ENCODE results near the gene CPA4.

Gene CPA4

DNA sequence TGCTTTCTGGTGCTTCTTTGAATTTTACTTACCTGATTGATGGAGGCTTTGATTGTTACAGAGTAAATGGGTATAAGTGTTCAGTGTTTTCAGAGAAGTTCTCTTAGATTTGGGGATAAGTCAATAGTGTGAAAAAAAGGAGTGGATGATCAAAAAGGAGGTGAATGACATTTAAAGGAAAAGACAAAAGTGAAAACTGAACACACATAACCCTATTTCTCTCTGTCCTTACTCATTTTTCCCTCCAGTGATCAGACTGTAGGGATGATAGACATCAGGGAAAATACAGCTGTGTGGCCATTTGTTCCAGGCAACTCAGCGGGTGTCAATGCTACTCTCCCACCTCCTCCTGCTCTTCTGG is 26.0 kb upstream of the CPA4 start:
- Histone ChIP-seq H3K27me3 (ENCODE audit: low read depth, low read length) (no peaks in the 10 kb centered on the region), H3K27ac (ENCODE audit: low read length) (no peak overlapping the region), H3K4me3 (ENCODE audit: low read depth in 1 of 2, low read length in 2 of 2) (no peak overlapping the region), H3K36me3 (ENCODE audit: control insufficient read depth in 1 of 2, insufficient read depth in 2 of 2, low read length in 2 of 2) (no peaks in the 10 kb centered on the region), H3K4me1 (ENCODE audit: control insufficient read depth in 1 of 2, insufficient read depth in 2 of 2, low read length in 2 of 2) (peaks cover 0 to 2% of the 10 kb centered on the region in 2 donors), H3K9me3 (ENCODE audit: control insufficient read depth in 1 of 2, low read length in 2 of 2) (no peaks in the 10 kb centered on the region)

DNA sequence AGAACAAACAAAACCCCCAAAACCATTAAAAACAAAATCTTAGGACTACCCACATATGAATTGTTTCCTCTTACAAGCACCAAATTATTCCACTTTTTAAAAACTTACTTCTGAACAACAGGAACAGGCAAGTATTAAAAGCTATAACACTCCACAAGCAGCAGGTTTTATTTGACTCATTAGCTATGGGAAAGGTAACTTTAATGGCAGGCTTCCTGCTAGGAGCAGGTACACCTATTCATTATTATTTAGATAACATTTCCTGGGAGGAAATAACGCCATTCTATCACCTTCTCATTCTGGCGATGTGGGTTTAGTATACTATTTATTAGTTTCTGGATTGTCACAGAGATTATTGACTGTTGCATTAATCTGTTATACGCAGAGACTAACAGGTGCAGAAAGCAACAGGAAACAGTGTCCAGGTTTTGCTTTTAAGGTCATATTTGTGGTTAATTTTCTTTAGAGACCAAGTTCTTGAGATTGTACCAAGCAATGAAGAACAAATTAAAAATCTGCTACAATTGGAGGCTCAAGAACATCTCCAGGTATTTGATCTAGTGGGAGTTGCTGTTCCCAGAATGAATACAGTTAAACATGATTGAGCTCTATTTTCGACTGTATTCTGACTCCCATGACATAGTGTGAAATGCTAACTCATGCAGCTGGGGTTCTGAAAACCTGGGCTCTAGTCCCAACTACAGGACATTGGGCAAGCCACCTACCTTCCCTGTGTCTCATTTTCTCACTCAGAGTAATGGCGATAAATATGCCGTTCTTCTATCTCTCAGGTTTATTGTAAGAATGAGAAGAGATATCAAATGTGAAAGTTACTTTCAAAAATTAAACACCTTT is 24.3 kb upstream of the CPA4 start:
- no peak overlapping the region for H3K4me3 ChIP-seq (ENCODE audit: low read depth in 1 of 2, low read length in 2 of 2)
- no peaks in the 10 kb centered on the region for H3K36me3 ChIP-seq (ENCODE audit: control insufficient read depth in 1 of 2, insufficient read depth in 2 of 2, low read length in 2 of 2)
- no peaks in the 10 kb centered on the region for H3K27me3 ChIP-seq (ENCODE audit: low read depth, low read length)
- H3K4me1 ChIP-seq (ENCODE audit: control insufficient read depth in 1 of 2, insufficient read depth in 2 of 2, low read length in 2 of 2), result peaks cover 0 to 17% of the 10 kb centered on the region in 2 donors
- no peak overlapping the region for H3K27ac ChIP-seq (ENCODE audit: low read length)
- no peaks in the 10 kb centered on the region for H3K9me3 ChIP-seq (ENCODE audit: control insufficient read depth in 1 of 2, low read length in 2 of 2)

DNA sequence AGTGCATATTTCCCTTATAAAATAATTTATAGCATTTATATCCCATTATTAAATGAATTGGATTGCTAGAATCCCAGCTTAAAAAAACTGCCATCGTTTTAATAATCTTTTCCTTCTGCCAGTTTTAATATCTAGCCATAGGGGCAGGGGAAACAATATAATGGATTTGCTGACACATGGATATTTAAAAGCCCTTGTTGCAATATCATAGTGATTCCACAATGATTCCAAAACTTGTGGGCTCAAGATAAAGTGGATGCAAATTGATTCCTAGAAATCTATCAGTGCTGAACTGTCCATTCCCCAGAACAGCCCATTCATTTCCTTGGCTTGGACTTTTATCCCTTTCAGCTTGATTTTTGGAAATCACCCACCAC is 23.7 kb upstream of the CPA4 start:
- Histone ChIP-seq H3K4me1 (ENCODE audit: control insufficient read depth in 1 of 2, insufficient read depth in 2 of 2, low read length in 2 of 2) (peaks cover 0 to 18% of the 10 kb centered on the region in 2 donors), H3K4me3 (ENCODE audit: low read depth in 1 of 2, low read length in 2 of 2) (no peak overlapping the region), H3K9me3 (ENCODE audit: control insufficient read depth in 1 of 2, low read length in 2 of 2) (no peaks in the 10 kb centered on the region), H3K36me3 (ENCODE audit: control insufficient read depth in 1 of 2, insufficient read depth in 2 of 2, low read length in 2 of 2) (no peaks in the 10 kb centered on the region), H3K27ac (ENCODE audit: low read length) (no peak overlapping the region), H3K27me3 (ENCODE audit: low read depth, low read length) (no peaks in the 10 kb centered on the region)

DNA sequence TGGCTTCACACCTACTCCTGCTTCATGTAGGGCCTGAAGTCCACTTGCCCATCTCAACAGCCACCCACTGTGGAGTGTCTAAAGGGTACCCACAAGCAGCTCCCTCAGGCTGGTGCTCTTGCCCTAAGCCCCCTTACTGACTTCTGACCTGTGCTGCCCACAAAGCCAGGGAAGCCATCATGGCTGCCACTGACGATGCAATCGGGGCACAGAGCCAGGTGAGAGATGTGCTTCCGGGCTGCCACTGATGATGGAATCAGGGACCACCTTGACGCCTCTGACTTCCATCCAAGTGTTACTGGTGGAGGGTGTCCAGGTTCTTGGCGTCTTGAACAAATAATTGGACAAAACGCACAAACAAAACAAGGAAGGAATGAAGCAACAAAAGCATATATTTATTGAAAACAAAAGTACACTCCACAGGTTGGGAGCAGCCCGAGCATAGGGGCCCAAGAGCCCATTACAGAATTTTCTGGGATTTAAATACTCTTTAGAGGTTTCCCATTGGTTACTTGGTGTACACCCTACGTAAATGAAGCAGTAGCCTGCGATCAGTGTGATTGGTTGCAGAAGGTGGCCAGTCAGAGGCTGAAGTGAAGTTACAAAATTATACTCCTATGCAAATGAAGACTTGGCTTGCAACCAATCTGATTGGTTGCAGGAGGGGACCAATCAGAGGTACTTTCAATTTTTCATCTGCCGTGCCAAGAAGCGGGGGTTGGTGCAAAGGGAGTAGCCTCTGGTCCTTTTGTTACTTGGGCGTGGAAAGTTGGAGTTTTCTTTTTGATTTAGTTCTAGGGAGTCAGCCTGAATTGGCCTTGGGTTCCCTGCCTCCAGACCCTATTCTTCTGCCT is 21.8 kb upstream of the CPA4 start:
- Histone ChIP-seq H3K4me3 (ENCODE audit: low read depth in 1 of 2, low read length in 2 of 2) (no peak overlapping the region), H3K4me1 (ENCODE audit: control insufficient read depth in 1 of 2, insufficient read depth in 2 of 2, low read length in 2 of 2) (peaks cover 0 to 18% of the 10 kb centered on the region in 2 donors), H3K9me3 (ENCODE audit: control insufficient read depth in 1 of 2, low read length in 2 of 2) (no peaks in the 10 kb centered on the region), H3K27ac (ENCODE audit: low read length) (no peak overlapping the region), H3K27me3 (ENCODE audit: low read depth, low read length) (no peaks in the 10 kb centered on the region), H3K36me3 (ENCODE audit: control insufficient read depth in 1 of 2, insufficient read depth in 2 of 2, low read length in 2 of 2) (no peaks in the 10 kb centered on the region)

DNA sequence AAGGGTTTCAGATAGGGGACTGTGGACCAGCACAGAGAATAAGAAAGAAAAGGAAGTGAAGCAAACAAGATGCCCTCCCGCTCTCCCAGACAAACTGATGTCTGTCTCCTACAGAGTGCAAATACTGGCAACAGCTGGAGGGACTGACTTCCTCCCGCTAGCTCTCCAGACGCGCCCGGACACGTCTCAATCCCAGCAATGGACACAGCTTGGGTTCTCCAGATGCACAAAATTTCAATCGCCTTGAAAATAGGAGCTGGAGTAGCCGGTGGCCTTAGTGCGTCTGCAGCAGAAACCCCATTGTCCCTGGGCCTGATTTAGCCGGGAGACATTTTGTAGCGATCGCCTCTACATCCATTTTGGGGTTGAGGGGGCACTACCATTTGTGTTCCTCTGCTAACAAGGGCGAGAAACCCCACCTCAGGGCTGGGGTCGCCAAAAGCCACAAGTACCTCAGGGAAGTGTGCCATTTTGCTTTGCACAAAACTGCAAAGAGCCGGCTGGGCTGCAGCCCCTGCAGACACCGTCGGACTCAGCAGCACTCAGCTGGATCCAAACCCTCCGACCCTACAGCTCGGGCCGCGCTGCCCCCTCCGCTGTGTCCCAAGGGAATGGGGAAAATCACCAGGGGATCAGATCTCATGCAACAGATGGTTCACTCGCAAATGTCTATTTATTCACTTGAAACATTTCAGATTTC is 20.4 kb upstream of the CPA4 start:
- Histone ChIP-seq H3K27ac (ENCODE audit: low read length) (no peak overlapping the region), H3K4me1 (ENCODE audit: control insufficient read depth in 1 of 2, insufficient read depth in 2 of 2, low read length in 2 of 2) (peaks cover 0 to 18% of the 10 kb centered on the region in 2 donors), H3K4me3 (ENCODE audit: low read depth in 1 of 2, low read length in 2 of 2) (peak overlapping the region; percentile 17 to 28), H3K27me3 (ENCODE audit: low read depth, low read length) (no peaks in the 10 kb centered on the region), H3K36me3 (ENCODE audit: control insufficient read depth in 1 of 2, insufficient read depth in 2 of 2, low read length in 2 of 2) (no peaks in the 10 kb centered on the region), H3K9me3 (ENCODE audit: control insufficient read depth in 1 of 2, low read length in 2 of 2) (no peaks in the 10 kb centered on the region)

DNA sequence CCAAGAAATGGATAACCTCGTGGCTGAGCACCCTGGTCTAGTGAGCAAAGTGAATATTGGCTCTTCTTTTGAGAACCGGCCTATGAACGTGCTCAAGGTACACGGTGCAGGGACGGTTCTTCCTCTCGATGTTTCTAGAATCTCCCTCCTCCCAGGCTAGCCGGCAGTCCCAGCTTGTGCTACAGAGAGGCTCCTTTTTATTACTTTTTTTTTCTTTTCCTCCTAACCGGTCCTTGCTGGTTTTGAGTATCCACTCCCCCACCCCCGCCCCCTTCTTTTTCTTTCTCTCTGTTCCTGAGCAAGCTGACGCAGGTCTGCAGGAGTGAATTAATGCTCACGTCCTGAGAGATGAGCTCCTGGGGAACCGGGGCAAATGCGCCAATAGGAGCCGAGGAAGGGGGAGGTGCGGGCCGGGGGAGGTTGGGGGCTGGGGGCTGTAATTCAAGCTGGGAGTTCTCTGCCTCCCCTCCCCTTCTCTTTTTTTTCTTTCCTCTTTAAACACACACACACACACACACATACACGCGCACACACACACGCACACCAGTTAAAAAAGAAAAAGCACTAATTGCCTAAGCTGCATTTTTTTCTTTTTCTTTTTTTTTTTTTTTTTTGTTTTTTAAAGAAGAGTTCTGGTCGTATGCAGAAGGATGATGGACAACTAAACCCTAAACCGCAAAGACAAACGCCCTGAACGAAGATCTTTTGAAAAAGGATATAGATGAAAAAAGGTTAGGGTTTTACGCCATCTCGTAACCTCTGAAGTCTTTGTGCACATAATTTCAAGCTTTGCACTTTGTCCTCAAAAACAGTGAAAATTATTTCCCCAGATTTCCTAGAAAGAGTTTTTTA is 19.7 kb upstream of the CPA4 start:
- Histone ChIP-seq H3K4me3 (ENCODE audit: low read depth in 1 of 2, low read length in 2 of 2) (peak overlapping the region; percentile 17 to 28), H3K27ac (ENCODE audit: low read length) (no peak overlapping the region), H3K9me3 (ENCODE audit: control insufficient read depth in 1 of 2, low read length in 2 of 2) (no peaks in the 10 kb centered on the region)

DNA sequence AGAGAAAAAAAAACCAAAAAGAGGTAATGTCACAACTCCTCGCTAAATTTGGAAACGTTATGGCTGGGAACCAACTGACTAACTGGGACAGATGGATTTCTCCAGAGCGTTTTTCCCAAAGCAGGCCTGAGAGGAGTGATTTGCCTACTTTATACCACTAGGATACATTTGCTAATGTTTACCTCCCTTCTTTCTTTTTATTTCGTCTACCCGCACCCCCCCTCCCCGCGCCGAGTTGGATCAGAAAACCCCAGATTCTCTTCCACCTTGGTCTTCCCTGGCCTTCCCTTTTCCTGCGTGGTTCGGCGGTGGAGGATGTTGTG is 19.1 kb upstream of the CPA4 start:
- no peaks in the 10 kb centered on the region for H3K27me3 ChIP-seq (ENCODE audit: low read depth, low read length)
- H3K27ac ChIP-seq (ENCODE audit: low read length), result no peak overlapping the region
- peaks cover 0 to 18% of the 10 kb centered on the region in 2 donors for H3K4me1 ChIP-seq (ENCODE audit: control insufficient read depth in 1 of 2, insufficient read depth in 2 of 2, low read length in 2 of 2)
- peak overlapping the region in 1 of 2 donors; percentile 17 for H3K4me3 ChIP-seq (ENCODE audit: low read depth in 1 of 2, low read length in 2 of 2)
- no peaks in the 10 kb centered on the region for H3K9me3 ChIP-seq (ENCODE audit: control insufficient read depth in 1 of 2, low read length in 2 of 2)
- no peaks in the 10 kb centered on the region for H3K36me3 ChIP-seq (ENCODE audit: control insufficient read depth in 1 of 2, insufficient read depth in 2 of 2, low read length in 2 of 2)

More for the DNA sequence above, 19.7 kb upstream of the CPA4 start:
- H3K27me3 ChIP-seq (ENCODE audit: low read depth, low read length), result no peaks in the 10 kb centered on the region
- no peaks in the 10 kb centered on the region for H3K36me3 ChIP-seq (ENCODE audit: control insufficient read depth in 1 of 2, insufficient read depth in 2 of 2, low read length in 2 of 2)
- peaks cover 0 to 18% of the 10 kb centered on the region in 2 donors for H3K4me1 ChIP-seq (ENCODE audit: control insufficient read depth in 1 of 2, insufficient read depth in 2 of 2, low read length in 2 of 2)

DNA sequence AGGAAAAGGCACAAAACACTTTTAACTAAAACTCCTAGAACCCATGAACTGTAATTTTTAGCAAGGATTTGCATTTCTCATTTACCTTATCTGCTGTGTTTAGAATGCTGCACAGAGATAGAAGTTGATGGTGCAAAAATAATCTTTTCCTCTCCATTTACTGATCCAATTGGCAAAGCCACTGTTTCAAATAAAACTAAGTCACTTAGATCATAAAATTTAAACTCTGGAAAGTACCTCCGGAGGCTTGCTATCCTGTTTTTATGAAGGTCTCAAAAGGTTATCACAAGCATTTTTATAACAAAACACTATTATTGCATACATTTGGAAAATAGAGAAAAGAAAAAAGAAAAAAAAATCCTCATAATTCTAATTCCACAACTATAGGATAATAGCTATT is 18.7 kb upstream of the CPA4 start:
- Histone ChIP-seq H3K27me3 (ENCODE audit: low read depth, low read length) (no peaks in the 10 kb centered on the region), H3K4me3 (ENCODE audit: low read depth in 1 of 2, low read length in 2 of 2) (no peak overlapping the region), H3K27ac (ENCODE audit: low read length) (no peak overlapping the region), H3K4me1 (ENCODE audit: control insufficient read depth in 1 of 2, insufficient read depth in 2 of 2, low read length in 2 of 2) (peaks cover 0 to 18% of the 10 kb centered on the region in 2 donors), H3K9me3 (ENCODE audit: control insufficient read depth in 1 of 2, low read length in 2 of 2) (no peaks in the 10 kb centered on the region), H3K36me3 (ENCODE audit: control insufficient read depth in 1 of 2, insufficient read depth in 2 of 2, low read length in 2 of 2) (no peaks in the 10 kb centered on the region)

DNA sequence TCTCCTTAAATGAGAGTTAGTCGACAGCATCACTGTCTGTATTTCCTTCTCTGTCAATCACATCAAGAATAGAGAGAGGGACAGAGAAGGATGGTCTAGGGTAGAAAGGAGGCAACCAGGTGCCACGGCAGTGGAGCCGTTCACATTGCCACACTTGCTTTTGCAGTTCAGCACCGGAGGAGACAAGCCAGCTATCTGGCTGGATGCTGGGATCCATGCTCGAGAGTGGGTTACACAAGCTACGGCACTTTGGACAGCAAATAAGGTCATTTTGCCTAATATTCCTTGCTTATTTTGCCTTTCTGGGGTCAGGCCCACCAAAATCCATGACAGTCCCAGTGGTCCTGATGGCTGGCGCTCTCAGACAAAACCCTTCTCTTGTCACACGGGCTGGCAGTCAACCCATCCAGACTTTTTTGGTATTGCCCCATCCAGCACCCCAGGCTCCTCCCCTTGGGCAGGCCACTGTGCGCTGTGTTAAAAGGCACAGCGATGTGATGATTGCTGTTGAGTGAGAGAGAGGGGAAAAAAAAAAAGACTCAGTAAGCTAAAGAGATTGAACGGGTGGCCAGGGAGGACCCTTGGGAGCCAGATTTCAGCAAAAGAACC is 17.9 kb upstream of the CPA4 start:
- peaks cover 0 to 18% of the 10 kb centered on the region in 2 donors for H3K4me1 ChIP-seq (ENCODE audit: control insufficient read depth in 1 of 2, insufficient read depth in 2 of 2, low read length in 2 of 2)
- no peaks in the 10 kb centered on the region for H3K36me3 ChIP-seq (ENCODE audit: control insufficient read depth in 1 of 2, insufficient read depth in 2 of 2, low read length in 2 of 2)
- H3K27ac ChIP-seq (ENCODE audit: low read length), result no peak overlapping the region
- H3K9me3 ChIP-seq (ENCODE audit: control insufficient read depth in 1 of 2, low read length in 2 of 2), result no peaks in the 10 kb centered on the region
- no peak overlapping the region for H3K4me3 ChIP-seq (ENCODE audit: low read depth in 1 of 2, low read length in 2 of 2)
- no peaks in the 10 kb centered on the region for H3K27me3 ChIP-seq (ENCODE audit: low read depth, low read length)

DNA sequence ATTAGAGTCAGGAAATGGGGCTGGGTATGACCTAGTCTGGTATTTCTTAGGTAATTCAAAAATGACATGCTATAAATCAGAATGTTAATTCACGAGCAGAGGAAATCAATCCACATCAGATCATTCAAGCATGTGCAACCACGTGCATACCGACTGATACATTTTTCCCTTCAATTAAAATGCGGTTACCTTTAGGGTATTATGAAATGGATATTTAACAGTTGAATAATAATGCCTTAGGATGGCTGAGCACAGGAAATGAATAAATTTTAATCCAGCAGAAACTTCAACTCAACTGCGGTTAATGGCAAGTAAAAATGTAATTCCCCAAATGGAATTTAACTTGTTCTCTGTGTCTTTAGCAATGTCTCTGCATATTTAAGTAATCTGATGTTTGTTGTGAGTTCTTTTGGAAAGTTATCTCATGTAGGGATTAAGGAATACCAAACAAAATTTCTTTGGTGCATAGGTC is 17.1 kb upstream of the CPA4 start:
- H3K36me3 ChIP-seq (ENCODE audit: control insufficient read depth in 1 of 2, insufficient read depth in 2 of 2, low read length in 2 of 2), result no peaks in the 10 kb centered on the region
- H3K27me3 ChIP-seq (ENCODE audit: low read depth, low read length), result no peaks in the 10 kb centered on the region
- no peak overlapping the region for H3K4me3 ChIP-seq (ENCODE audit: low read depth in 1 of 2, low read length in 2 of 2)
- no peaks in the 10 kb centered on the region for H3K9me3 ChIP-seq (ENCODE audit: control insufficient read depth in 1 of 2, low read length in 2 of 2)
- H3K27ac ChIP-seq (ENCODE audit: low read length), result no peak overlapping the region
- H3K4me1 ChIP-seq (ENCODE audit: control insufficient read depth in 1 of 2, insufficient read depth in 2 of 2, low read length in 2 of 2), result peaks cover 0 to 18% of the 10 kb centered on the region in 2 donors

Data from muscle layer of duodenum (tissue), 2 donors.